HL-60 (cell line): ENCODE results near the gene NFIB.

Experiments
- DNase-seq, 2 experiments: peaks; one replicate each; pipeline ENCODE4 v3.0.0-alpha.2; 2010 to 2020; ENCODE audit warnings: low read depth in 1 of 2, low spot score in 1 of 2
- H3K27ac ChIP-seq: fragments of 250-450 bp; sonication (Bioruptor Pico); replicated peaks from 2 replicates; pipeline ENCODE4 v1.5.1; 2020; ENCODE audit warnings: mild to moderate bottlenecking, moderate library complexity
- H3K27me3 ChIP-seq: fragments of 250-450 bp; sonication (Bioruptor Pico); 2 replicates; pipeline ENCODE4 v1.5.1; 2021; ENCODE audit warnings: mild to moderate bottlenecking, moderate library complexity; ENCODE audit not compliant: insufficient read depth, poor library complexity, severe bottlenecking
- H3K4me3 ChIP-seq: replicated peaks from 2 replicates; pipeline ENCODE4 v1.5.1; 2011; ENCODE audit warnings: mild to moderate bottlenecking, control low read depth, low read length; ENCODE audit not compliant: insufficient read depth
- GABPA ChIP-seq: IDR thresholded peaks from 2 replicates; pipeline ENCODE4 v1.6.1; 2012; ENCODE audit warnings: low read depth
- POLR2AphosphoS5 ChIP-seq: IDR thresholded peaks from 2 replicates; pipeline ENCODE4 v1.6.1; 2012; ENCODE audit warnings: low read depth
- SPI1 ChIP-seq: IDR thresholded peaks from 2 replicates; pipeline ENCODE4 v1.6.1; 2012; ENCODE audit warnings: low read depth, mild to moderate bottlenecking, borderline replicate concordance
- TF ChIP-seq, protein P1 (sequence below): IDR thresholded peaks from one replicate; pipeline ENCODE4 v1.5.1; 2011; ENCODE audit warnings: low read length, control low read depth, inconsistent platforms; ENCODE audit not compliant: insufficient read depth
- TF ChIP-seq, protein P2 (sequence below): IDR thresholded peaks from 2 replicates; pipeline ENCODE4 v1.6.1; 2012; ENCODE audit warnings: low read depth; ENCODE audit not compliant: insufficient replicate concordance

NFIB gene

DNA sequence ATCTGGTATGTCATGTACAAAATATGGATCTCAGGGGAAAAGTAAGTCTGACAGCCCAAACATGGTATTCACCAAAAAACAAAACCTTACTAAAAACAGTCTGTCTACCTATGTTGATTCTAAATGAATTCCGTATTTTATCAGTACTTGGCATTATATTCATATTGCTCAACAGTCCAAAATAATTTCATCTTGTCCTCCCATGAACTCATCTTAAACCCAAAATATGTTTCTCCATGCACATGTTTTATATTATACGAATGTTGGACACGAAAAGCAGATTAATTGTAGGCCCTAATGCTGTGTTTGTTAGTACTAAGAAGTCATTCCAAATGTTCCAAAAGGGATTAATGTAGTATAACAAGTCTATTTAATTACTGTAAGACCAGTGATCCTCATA is 20.1 kb downstream of the NFIB start:
- DNase-seq: no peak
- H3K27me3 ChIP-seq: no peaks in the 10 kb centered on the region
- no peak overlapping the region for H3K27ac ChIP-seq
- H3K4me3 ChIP-seq: no peak overlapping the region
- TF ChIP-seq POLR2AphosphoS5: no peak
- TF ChIP-seq GABPA: no peak
- TF ChIP-seq, protein P1, sequence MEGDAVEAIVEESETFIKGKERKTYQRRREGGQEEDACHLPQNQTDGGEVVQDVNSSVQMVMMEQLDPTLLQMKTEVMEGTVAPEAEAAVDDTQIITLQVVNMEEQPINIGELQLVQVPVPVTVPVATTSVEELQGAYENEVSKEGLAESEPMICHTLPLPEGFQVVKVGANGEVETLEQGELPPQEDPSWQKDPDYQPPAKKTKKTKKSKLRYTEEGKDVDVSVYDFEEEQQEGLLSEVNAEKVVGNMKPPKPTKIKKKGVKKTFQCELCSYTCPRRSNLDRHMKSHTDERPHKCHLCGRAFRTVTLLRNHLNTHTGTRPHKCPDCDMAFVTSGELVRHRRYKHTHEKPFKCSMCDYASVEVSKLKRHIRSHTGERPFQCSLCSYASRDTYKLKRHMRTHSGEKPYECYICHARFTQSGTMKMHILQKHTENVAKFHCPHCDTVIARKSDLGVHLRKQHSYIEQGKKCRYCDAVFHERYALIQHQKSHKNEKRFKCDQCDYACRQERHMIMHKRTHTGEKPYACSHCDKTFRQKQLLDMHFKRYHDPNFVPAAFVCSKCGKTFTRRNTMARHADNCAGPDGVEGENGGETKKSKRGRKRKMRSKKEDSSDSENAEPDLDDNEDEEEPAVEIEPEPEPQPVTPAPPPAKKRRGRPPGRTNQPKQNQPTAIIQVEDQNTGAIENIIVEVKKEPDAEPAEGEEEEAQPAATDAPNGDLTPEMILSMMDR: no peak
- TF ChIP-seq, protein P2, sequence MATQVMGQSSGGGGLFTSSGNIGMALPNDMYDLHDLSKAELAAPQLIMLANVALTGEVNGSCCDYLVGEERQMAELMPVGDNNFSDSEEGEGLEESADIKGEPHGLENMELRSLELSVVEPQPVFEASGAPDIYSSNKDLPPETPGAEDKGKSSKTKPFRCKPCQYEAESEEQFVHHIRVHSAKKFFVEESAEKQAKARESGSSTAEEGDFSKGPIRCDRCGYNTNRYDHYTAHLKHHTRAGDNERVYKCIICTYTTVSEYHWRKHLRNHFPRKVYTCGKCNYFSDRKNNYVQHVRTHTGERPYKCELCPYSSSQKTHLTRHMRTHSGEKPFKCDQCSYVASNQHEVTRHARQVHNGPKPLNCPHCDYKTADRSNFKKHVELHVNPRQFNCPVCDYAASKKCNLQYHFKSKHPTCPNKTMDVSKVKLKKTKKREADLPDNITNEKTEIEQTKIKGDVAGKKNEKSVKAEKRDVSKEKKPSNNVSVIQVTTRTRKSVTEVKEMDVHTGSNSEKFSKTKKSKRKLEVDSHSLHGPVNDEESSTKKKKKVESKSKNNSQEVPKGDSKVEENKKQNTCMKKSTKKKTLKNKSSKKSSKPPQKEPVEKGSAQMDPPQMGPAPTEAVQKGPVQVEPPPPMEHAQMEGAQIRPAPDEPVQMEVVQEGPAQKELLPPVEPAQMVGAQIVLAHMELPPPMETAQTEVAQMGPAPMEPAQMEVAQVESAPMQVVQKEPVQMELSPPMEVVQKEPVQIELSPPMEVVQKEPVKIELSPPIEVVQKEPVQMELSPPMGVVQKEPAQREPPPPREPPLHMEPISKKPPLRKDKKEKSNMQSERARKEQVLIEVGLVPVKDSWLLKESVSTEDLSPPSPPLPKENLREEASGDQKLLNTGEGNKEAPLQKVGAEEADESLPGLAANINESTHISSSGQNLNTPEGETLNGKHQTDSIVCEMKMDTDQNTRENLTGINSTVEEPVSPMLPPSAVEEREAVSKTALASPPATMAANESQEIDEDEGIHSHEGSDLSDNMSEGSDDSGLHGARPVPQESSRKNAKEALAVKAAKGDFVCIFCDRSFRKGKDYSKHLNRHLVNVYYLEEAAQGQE: no peak
- no peak for TF ChIP-seq SPI1

DNA sequence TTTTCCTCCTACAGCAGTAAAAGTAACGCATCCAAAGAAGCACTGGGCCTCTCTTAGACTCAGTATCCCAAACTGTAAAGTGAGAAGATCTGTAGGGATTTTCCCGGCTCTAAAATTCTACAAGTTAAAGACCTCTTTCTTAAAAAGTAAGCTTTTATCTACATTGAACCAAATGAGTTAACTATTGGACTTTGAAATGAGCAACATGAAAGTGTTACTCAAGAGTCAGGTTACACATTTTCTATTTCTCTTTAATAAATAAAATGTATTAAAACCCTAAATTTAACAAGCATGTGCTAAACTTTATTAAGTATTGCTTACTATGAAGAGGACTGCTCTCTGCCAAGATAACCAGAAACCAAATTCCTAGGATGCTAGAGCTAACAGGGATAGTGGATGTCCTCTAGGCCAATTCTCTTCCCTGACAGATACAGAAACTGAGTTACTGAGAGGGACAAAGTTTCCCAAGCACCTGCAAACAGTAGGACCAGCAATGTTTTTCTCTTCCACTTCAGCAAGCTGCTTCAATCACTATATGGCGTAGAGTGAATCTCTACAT is 21.7 kb downstream of the NFIB start:
- no peak overlapping the region for H3K4me3 ChIP-seq
- no peak for DNase-seq
- no peaks in the 10 kb centered on the region for H3K27me3 ChIP-seq
- H3K27ac ChIP-seq: no peak overlapping the region
- TF ChIP-seq SPI1 (no peak), GABPA (no peak), POLR2AphosphoS5 (no peak)
- TF ChIP-seq, protein P1: no peak
- TF ChIP-seq, protein P2: no peak

DNA sequence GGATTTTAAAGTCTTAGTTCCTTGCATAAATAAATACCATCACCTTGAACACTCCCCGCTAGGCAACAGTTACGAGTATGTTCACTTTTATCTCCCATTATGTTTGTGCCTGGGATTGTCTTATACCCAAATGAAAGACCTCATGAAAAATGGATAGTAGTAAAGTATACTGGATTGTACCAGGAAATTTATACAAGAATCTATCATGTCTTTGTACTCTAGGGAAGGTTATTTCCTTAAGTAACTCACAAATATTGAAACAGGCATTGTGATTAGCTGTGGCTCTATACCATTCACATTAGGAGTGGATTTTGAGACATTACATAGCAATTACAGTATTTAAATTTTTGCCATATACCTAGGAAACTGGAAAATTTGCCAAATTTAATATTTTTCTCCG is 24.0 kb downstream of the NFIB start:
- H3K4me3 ChIP-seq: no peak overlapping the region
- no peaks in the 10 kb centered on the region for H3K27me3 ChIP-seq
- no peak for DNase-seq
- TF ChIP-seq, protein P2: no peak
- TF ChIP-seq GABPA (no peak), SPI1 (no peak), POLR2AphosphoS5 (no peak)
- TF ChIP-seq, protein P1: no peak
- no peak overlapping the region for H3K27ac ChIP-seq
